ENCODE measurements around the gene CLNS1A. TPM values are rescaled to one million over a fixed set of nuclear protein-coding genes. Genes with fewer than 3 reads are reported as not detected.
"Not testable (repeated sequence)": the region's sequence is repeated elsewhere in the genome, so short reads cannot be mapped to it uniquely, and the experiment has no call there.

The CLNS1A gene
- total RNA-seq, 1 donor from 2014 or later: 149 TPM

GRCh38 chr11:77589181-77589520, 48.4 kb downstream of the CLNS1A start:
- Mint-ChIP-seq H3K36me3 (no peaks in the 10 kb centered on the region), H3K27ac (peak overlapping the region; percentile 76), H3K27me3 (no peaks in the 10 kb centered on the region), H3K4me1 (ENCODE audit: unreplicated experiment) (peaks cover 11% of the 10 kb centered on the region), H3K4me3 (peak overlapping the region; percentile 94), H3K9me3 (no peaks in the 10 kb centered on the region)
- DNase-seq (ENCODE audit: extremely low spot score, unreplicated experiment): no peak
- peak; percentile 20 for TF ChIP-seq CTCF (conservative IDR thresholded peaks at IDR 0.05)

DNA sequence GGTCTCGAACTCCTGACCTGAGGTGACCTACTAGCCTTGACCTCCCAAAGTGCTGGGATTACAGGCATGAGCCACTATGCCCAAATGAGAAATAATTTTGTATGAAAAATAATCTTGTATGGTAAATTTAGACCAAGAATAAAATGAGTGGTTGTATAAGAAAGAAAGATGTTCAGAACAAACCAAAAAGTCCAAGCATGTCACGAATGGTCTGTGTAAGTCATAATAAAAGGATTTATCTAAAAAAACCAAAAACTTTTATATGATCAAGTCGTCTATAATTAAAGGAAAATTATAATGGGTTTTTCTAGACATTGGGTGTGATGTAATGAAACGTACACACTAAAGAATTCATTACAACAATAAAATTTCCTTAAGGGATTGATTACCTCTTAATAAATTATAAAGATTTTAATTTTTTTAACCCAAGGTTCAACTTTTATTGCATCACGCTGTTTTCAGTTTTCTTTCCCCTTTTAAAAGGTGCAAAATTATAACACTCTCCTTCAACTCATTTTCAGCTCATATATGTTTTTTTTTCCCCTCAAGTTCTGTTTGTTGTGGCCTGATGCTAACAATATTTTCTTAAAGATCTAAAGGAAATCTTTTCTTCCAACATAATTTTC, 56.8 kb downstream of the CLNS1A start:
- TF ChIP-seq CTCF (conservative IDR thresholded peaks at IDR 0.05): no peak
- H3K4me3 Mint-ChIP-seq: no peak overlapping the region
- no peak overlapping the region for H3K27ac Mint-ChIP-seq
- no peaks in the 10 kb centered on the region for H3K36me3 Mint-ChIP-seq
- H3K4me1 Mint-ChIP-seq (ENCODE audit: unreplicated experiment): no peaks in the 10 kb centered on the region
- no peaks in the 10 kb centered on the region for H3K9me3 Mint-ChIP-seq
- no peak for DNase-seq (ENCODE audit: extremely low spot score, unreplicated experiment)
- H3K27me3 Mint-ChIP-seq: no peaks in the 10 kb centered on the region

DNA sequence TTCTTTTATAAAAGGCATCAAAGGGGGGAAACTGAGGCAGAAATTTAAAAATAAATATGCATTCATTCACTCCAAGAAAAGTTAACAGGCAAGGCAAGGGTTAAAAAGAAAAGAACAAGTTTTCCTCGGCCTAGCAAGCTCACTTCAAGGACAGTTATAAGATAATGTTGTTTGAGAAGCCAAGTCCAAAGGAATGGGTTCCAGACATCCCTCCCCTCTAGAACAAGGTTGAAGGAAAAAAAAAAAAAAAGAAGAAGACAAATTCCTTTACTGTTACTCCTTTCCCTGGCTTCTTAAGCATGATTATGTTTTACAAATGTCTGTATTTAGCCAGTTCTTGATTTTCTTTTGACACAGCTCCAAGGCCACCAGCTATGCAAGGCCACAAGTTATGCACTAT, 62.2 kb downstream of the CLNS1A start:
- H3K27me3 Mint-ChIP-seq; H3K9me3 Mint-ChIP-seq; H3K4me1 Mint-ChIP-seq (ENCODE audit: unreplicated experiment); H3K36me3 Mint-ChIP-seq; H3K4me3 Mint-ChIP-seq; H3K27ac Mint-ChIP-seq; DNase-seq (ENCODE audit: extremely low spot score, unreplicated experiment): not testable (repeated sequence)

DNA sequence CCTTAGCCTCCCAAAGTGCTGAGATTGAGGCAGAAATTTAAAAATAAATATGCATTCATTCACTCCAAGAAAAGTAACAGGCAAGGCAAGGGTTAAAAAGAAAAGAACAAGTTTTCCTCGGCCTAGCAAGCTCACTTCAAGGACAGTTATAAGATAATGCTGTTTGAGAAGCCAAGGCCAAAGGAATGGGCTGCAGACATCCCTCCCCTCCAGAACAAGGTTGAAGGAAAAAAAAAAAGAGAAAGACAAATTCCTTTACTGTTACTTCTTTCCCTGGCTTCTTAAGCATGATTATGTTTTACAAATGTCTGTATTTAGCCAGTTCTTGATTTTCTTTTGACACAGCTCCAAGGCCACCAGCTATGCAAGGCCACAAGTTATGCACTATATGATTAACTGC, 66.7 kb downstream of the CLNS1A start:
- not testable (repeated sequence) for H3K27ac Mint-ChIP-seq

GRCh38 chr11:77569676-77570070, 67.9 kb downstream of the CLNS1A start:
- H3K4me1 Mint-ChIP-seq (ENCODE audit: unreplicated experiment): no peaks in the 10 kb centered on the region
- no peak for DNase-seq (ENCODE audit: extremely low spot score, unreplicated experiment)
- no peaks in the 10 kb centered on the region for H3K36me3 Mint-ChIP-seq
- no peak overlapping the region for H3K27ac Mint-ChIP-seq
- no peaks in the 10 kb centered on the region for H3K9me3 Mint-ChIP-seq
- H3K4me3 Mint-ChIP-seq: no peak overlapping the region
- H3K27me3 Mint-ChIP-seq: no peaks in the 10 kb centered on the region
- TF ChIP-seq CTCF (conservative IDR thresholded peaks at IDR 0.05): no peak

More for the DNA sequence above, 66.7 kb downstream of the CLNS1A start:
- H3K36me3 Mint-ChIP-seq; H3K27me3 Mint-ChIP-seq; H3K9me3 Mint-ChIP-seq; H3K4me1 Mint-ChIP-seq (ENCODE audit: unreplicated experiment); DNase-seq (ENCODE audit: extremely low spot score, unreplicated experiment); H3K4me3 Mint-ChIP-seq: not testable (repeated sequence)

GRCh38 chr11:77568916-77569675, 68.5 kb downstream of the CLNS1A start:
- Mint-ChIP-seq H3K9me3 (no peaks in the 10 kb centered on the region), H3K4me1 (ENCODE audit: unreplicated experiment) (no peaks in the 10 kb centered on the region), H3K27me3 (no peaks in the 10 kb centered on the region), H3K4me3 (no peak overlapping the region), H3K27ac (no peak overlapping the region), H3K36me3 (no peaks in the 10 kb centered on the region)
- TF ChIP-seq CTCF (conservative IDR thresholded peaks at IDR 0.05): no peak
- no peak for DNase-seq (ENCODE audit: extremely low spot score, unreplicated experiment)

All from type B pancreatic cell (in vitro differentiated cells).